Ishikawa (cell line): ENCODE data around the gene TLE3.

Experiments
- CEBPB ChIP-seq: IDR thresholded peaks from 2 replicates; pipeline ENCODE4 v1.6.1; 2012
- CREB1 ChIP-seq: IDR thresholded peaks from 2 replicates; pipeline ENCODE4 v1.6.1; 2012; ENCODE audit warnings: low read depth
- EGR1 ChIP-seq: IDR thresholded peaks from 2 replicates; pipeline ENCODE4 v1.6.1; 2012
- EP300 ChIP-seq: IDR thresholded peaks from 2 replicates; pipeline ENCODE4 v1.6.1; 2012; ENCODE audit warnings: borderline replicate concordance
- FOXM1 ChIP-seq: IDR thresholded peaks from 2 replicates; pipeline ENCODE4 v1.6.1; 2012; ENCODE audit warnings: low read depth, borderline replicate concordance
- MAX ChIP-seq: IDR thresholded peaks from 2 replicates; pipeline ENCODE4 v1.6.1; 2012
- NFIC ChIP-seq: IDR thresholded peaks from 2 replicates; pipeline ENCODE4 v1.6.1; 2012
- RAD21 ChIP-seq: IDR thresholded peaks from 2 replicates; pipeline ENCODE4 v1.6.1; 2012; ENCODE audit warnings: low read depth
- REST ChIP-seq: IDR thresholded peaks from 2 replicates; pipeline ENCODE4 v1.6.1; 2012; ENCODE audit warnings: low read depth, mild to moderate bottlenecking
- TAF1 ChIP-seq: IDR thresholded peaks from 2 replicates; pipeline ENCODE4 v1.6.1; 2012; ENCODE audit warnings: low read depth, mild to moderate bottlenecking
- TCF12 ChIP-seq: IDR thresholded peaks from 2 replicates; pipeline ENCODE4 v1.6.1; 2012; ENCODE audit warnings: low read depth
- TEAD4 ChIP-seq: IDR thresholded peaks from 2 replicates; pipeline ENCODE4 v1.6.1; 2012
- USF1 ChIP-seq: IDR thresholded peaks from 2 replicates; pipeline ENCODE4 v1.6.1; 2012
- YY1 ChIP-seq: IDR thresholded peaks from 2 replicates; pipeline ENCODE4 v1.6.1; 2012; ENCODE audit warnings: low read depth
- ZBTB7A ChIP-seq: IDR thresholded peaks from 2 replicates; pipeline ENCODE4 v1.6.1; 2012; ENCODE audit warnings: low read depth

Gene TLE3

GRCh38 chr15:70044168-70044567 is 53.5 kb downstream of the TLE3 start:
- TF ChIP-seq ZBTB7A (no peak), USF1 (no peak), CEBPB (no peak), TEAD4 (no peak), EGR1 (no peak), MAX (no peak)

GRCh38 chr15:70043590-70043989 is 54.1 kb downstream of the TLE3 start:
- no peak for TF ChIP-seq ZBTB7A

GRCh38 chr15:70042553-70043214 is 55.0 kb downstream of the TLE3 start:
- TF ChIP-seq REST, result no peak
- no peak for TF ChIP-seq TCF12
- no peak for TF ChIP-seq FOXM1
- no peak for TF ChIP-seq YY1
- no peak for TF ChIP-seq TEAD4
- TF ChIP-seq CEBPB, result no peak
- TF ChIP-seq EP300, result no peak
- TF ChIP-seq EGR1, result no peak
- no peak for TF ChIP-seq USF1
- no peak for TF ChIP-seq MAX
- TF ChIP-seq ZBTB7A, result no peak
- no peak for TF ChIP-seq TAF1
- no peak for TF ChIP-seq NFIC
- TF ChIP-seq RAD21, result no peak
- no peak for TF ChIP-seq CREB1

- TF ChIP-seq ZBTB7A, result no peak
- TF ChIP-seq EP300, result no peak
- TF ChIP-seq FOXM1, result no peak
- TF ChIP-seq CREB1, result no peak
Observed at GRCh38 chr15:70039917-70040316, 57.8 kb downstream of the TLE3 start.

- TF ChIP-seq TAF1 (no peak), CREB1 (no peak), NFIC (no peak), RAD21 (no peak), MAX (no peak), YY1 (no peak), FOXM1 (no peak), TCF12 (no peak)
Observed at GRCh38 chr15:70038730-70039392, 58.9 kb downstream of the TLE3 start.

GRCh38 chr15:70037292-70037640 is 60.5 kb downstream of the TLE3 start:
- TF ChIP-seq YY1, result no peak
- no peak for TF ChIP-seq NFIC

GRCh38 chr15:70036585-70037291 is 61.0 kb downstream of the TLE3 start:
- TF ChIP-seq USF1 (no peak), ZBTB7A (no peak), NFIC (0 out of 2 replicates have a peak, but pooled peaks have one; percentile 37)
